ENCODE data around the gene LRMDA. TPM values are rescaled to one million over a fixed set of nuclear protein-coding genes. Genes with fewer than 3 reads are reported as not detected.

Gene LRMDA
- total RNA-seq, 6 experiments from 2014 or later = 0.32 TPM; not detected in 5

- Mint-ChIP-seq H3K9me3 (no peaks in the 10 kb centered on the region), H3K4me3 (no peak overlapping the region), H3K27ac (no peak overlapping the region), H3K27me3 (ENCODE audit: insufficient read depth) (peaks cover 4% of the 10 kb centered on the region), H3K4me1 (ENCODE audit: low read depth) (no peaks in the 10 kb centered on the region), H3K36me3 (ENCODE audit: low read depth) (no peaks in the 10 kb centered on the region)
- TF ChIP-seq CTCF (IDR thresholded peaks at IDR 0.05) = no peak
- DNase-seq = no peak
These were observed 76.0 kb downstream of the LRMDA start for GRCh38 chr10:75507469-75507868.

GRCh38 chr10:75508239-75508813, 76.9 kb downstream of the LRMDA start:
- Mint-ChIP-seq H3K27me3 (ENCODE audit: insufficient read depth) (peaks cover 4% of the 10 kb centered on the region), H3K9me3 (no peaks in the 10 kb centered on the region), H3K4me1 (ENCODE audit: low read depth) (no peaks in the 10 kb centered on the region), H3K27ac (no peak overlapping the region), H3K36me3 (ENCODE audit: low read depth) (no peaks in the 10 kb centered on the region), H3K4me3 (no peak overlapping the region)
- no peak for TF ChIP-seq CTCF (IDR thresholded peaks at IDR 0.05)
- no peak for DNase-seq

GRCh38 chr10:75508814-75509306, 77.4 kb downstream of the LRMDA start:
- no peak for DNase-seq
- no peak overlapping the region for H3K4me3 Mint-ChIP-seq
- no peaks in the 10 kb centered on the region for H3K4me1 Mint-ChIP-seq (ENCODE audit: low read depth)
- H3K27ac Mint-ChIP-seq = no peak overlapping the region
- no peaks in the 10 kb centered on the region for H3K36me3 Mint-ChIP-seq (ENCODE audit: low read depth)
- TF ChIP-seq CTCF (IDR thresholded peaks at IDR 0.05) = no peak
- peaks cover 7% of the 10 kb centered on the region for H3K27me3 Mint-ChIP-seq (ENCODE audit: insufficient read depth)
- H3K9me3 Mint-ChIP-seq = no peaks in the 10 kb centered on the region

DNA sequence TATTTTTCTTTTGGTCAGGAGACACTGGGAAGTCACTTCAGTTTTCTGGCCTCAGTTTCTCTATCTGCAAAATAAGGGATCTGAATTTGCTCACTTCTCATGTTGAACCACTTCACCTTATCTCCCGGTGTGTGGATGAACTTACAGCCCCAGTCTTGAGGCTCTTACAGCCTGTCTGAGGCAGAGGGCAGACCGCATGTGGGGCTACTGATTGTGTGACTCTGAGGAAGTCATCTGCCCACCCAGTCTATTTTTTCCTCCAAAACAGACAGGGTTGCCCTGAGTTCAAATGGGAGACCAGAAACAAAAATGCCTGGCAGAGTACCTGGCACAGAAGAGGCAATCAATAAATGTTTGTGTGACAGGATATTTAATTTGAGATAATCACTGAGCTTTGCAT, 78.3 kb downstream of the LRMDA start:
- TF ChIP-seq CTCF (IDR thresholded peaks at IDR 0.05) = no peak
- peaks cover 5% of the 10 kb centered on the region for H3K27me3 Mint-ChIP-seq (ENCODE audit: insufficient read depth)
- H3K36me3 Mint-ChIP-seq (ENCODE audit: low read depth) = no peaks in the 10 kb centered on the region
- no peak overlapping the region for H3K27ac Mint-ChIP-seq
- no peaks in the 10 kb centered on the region for H3K4me1 Mint-ChIP-seq (ENCODE audit: low read depth)
- H3K9me3 Mint-ChIP-seq = no peaks in the 10 kb centered on the region
- no peak overlapping the region for H3K4me3 Mint-ChIP-seq
- DNase-seq = no peak

GRCh38 chr10:75511011-75511410, 79.6 kb downstream of the LRMDA start:
- Mint-ChIP-seq H3K36me3 (ENCODE audit: low read depth) (no peaks in the 10 kb centered on the region), H3K27ac (no peak overlapping the region), H3K4me1 (ENCODE audit: low read depth) (no peaks in the 10 kb centered on the region), H3K27me3 (ENCODE audit: insufficient read depth) (peaks cover 5% of the 10 kb centered on the region), H3K4me3 (no peak overlapping the region), H3K9me3 (no peaks in the 10 kb centered on the region)
- no peak for TF ChIP-seq CTCF (IDR thresholded peaks at IDR 0.05)
- no peak for DNase-seq
